Stromal cell of bone marrow (primary cell): ENCODE data around the gene HPN.
"Not testable (repeated sequence)": the region's sequence is repeated elsewhere in the genome, so short reads cannot be mapped to it uniquely, and the experiment has no call there.

Source experiments
- DNase-seq: peaks from one replicate; pipeline ENCODE4 v3.0.0-alpha.2; 2012; ENCODE audit warnings: low read depth

HPN gene

GRCh38 chr19:35042954-35043604 lies 1.6 kb downstream of the HPN start:
- no peak for DNase-seq

GRCh38 chr19:35043906-35044305 lies 2.4 kb downstream of the HPN start:
- no peak for DNase-seq

GRCh38 chr19:35044317-35045117 lies 3.0 kb downstream of the HPN start:
- DNase-seq = no peak

- no peak for DNase-seq
Measured at GRCh38 chr19:35045667-35046300, 4.3 kb downstream of the HPN start.

GRCh38 chr19:35046461-35046860 lies 4.9 kb downstream of the HPN start:
- no peak for DNase-seq

GRCh38 chr19:35048911-35049411 lies 7.4 kb downstream of the HPN start:
- no peak for DNase-seq

GRCh38 chr19:35049456-35049855 lies 7.9 kb downstream of the HPN start:
- no peak for DNase-seq

GRCh38 chr19:35050662-35051061 lies 9.1 kb downstream of the HPN start:
- not testable (repeated sequence) for DNase-seq

- DNase-seq = not testable (repeated sequence)
Measured at GRCh38 chr19:35051268-35051667, 9.7 kb downstream of the HPN start.

GRCh38 chr19:35051796-35052195 lies 10.3 kb downstream of the HPN start:
- DNase-seq = no peak

GRCh38 chr19:35052599-35053190 lies 11.2 kb downstream of the HPN start:
- no peak for DNase-seq

- DNase-seq = no peak
Measured at GRCh38 chr19:35053667-35054293, 12.3 kb downstream of the HPN start.

GRCh38 chr19:35054626-35055025 lies 13.1 kb downstream of the HPN start:
- DNase-seq = no peak

- DNase-seq = no peak
Measured at GRCh38 chr19:35055715-35056179, 14.2 kb downstream of the HPN start.

GRCh38 chr19:35056513-35057063 lies 15.1 kb downstream of the HPN start:
- no peak for DNase-seq

GRCh38 chr19:35058370-35058769 lies 16.8 kb downstream of the HPN start:
- no peak for DNase-seq

GRCh38 chr19:35059006-35059798 lies 17.7 kb downstream of the HPN start:
- no peak for DNase-seq

GRCh38 chr19:35059799-35060091 lies 18.2 kb downstream of the HPN start:
- no peak for DNase-seq

- DNase-seq = no peak
Measured at GRCh38 chr19:35060160-35060855, 18.8 kb downstream of the HPN start.

- DNase-seq = no peak
Measured at GRCh38 chr19:35061583-35062373, 20.3 kb downstream of the HPN start.
